ENCODE measurements around the gene KRT7. TPM values are rescaled to one million over a fixed set of nuclear protein-coding genes. Genes with fewer than 3 reads are reported as not detected.
"Not testable (repeated sequence)": the region's sequence is repeated elsewhere in the genome, so short reads cannot be mapped to it uniquely, and the experiment has no call there.

KRT7 gene
- total and polyA plus RNA-seq, 2 experiments from 2014 or later: 11.0 to 17.4 TPM

DNA sequence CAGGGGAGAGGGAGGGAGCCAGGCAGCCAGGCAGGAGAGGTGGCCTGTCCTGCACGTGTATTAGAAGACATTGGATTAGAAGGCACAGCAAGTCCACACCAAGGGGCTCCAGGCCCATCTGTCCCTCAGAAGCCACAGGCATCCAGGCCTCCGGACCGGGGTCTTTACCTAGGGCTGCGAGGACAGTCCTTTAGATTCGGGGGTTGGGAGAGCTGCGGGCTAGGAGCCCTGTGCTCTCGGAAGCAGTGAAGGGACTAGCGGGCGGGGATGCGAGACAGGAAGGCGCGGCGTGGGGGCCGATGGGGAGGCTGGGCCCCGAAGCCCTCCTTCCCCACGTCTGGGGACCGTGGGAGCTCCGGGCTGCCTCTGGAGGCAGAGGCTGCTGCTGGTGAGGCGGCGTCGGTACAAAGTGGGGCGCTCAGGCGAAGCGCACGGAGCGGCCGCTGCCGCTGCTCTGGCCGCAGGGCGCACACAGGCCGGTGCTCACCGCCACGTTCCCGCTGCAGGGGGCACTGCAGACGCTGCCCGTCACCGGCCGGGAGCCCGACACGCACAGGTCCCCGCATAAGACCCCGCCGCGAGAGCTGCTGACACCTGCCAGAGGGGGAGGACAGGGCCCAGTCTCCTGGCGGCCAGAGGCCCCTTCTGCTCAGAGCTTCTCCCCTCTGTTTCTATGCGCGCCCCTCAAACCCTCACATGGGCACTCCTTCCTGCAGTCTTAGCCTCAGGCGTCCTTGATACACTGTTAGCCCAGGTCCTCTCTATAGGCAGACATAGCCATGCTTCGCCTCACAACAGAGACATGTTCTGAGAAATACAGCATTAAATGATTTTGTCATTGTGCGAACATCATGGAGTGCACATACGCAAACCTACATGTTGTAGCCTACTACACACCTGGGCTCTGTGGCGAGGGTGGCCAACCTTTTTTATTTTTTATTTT, 17.3 kb downstream of the KRT7 start:
- no peak for TF ChIP-seq EZH2 (IDR thresholded peaks at IDR 0.05; ENCODE audit: insufficient read depth, poor library complexity, severe bottlenecking)
- TF ChIP-seq EZH2phosphoT487 (IDR thresholded peaks at IDR 0.05; ENCODE audit: insufficient read depth, low read depth): no peak
- H3K9ac ChIP-seq: no peak overlapping the region
- no peaks in the 10 kb centered on the region for H3K36me3 ChIP-seq (ENCODE audit: low read depth)
- H3K27ac ChIP-seq: no peak overlapping the region
- no peaks in the 10 kb centered on the region for H3K9me2 ChIP-seq (ENCODE audit: insufficient read depth)
- WGBS, 2 experiments (ENCODE audit: low coverage in 1 of 2, low lambda C conversion rate in 2 of 2, missing lambda C conversion rate in 2 of 2): 49 to 61% methylated on average over 37 to 50 of the region's 52 CpGs
- no peak for DNase-seq
- H2AFZ ChIP-seq: no peak overlapping the region
- H3K4me3 ChIP-seq: no peak overlapping the region
- no peaks in the 10 kb centered on the region; the same call in 1 of the 2 replicates for H3K27me3 ChIP-seq (replicated peaks; ENCODE audit: insufficient read depth)
- H3K79me2 ChIP-seq (ENCODE audit: insufficient read depth): no peaks in the 10 kb centered on the region
- no peaks in the 10 kb centered on the region for H3K9me3 ChIP-seq (ENCODE audit: low read depth)
- no peak overlapping the region for H3K4me2 ChIP-seq (ENCODE audit: unreplicated experiment)
- H3F3A ChIP-seq (ENCODE audit: insufficient read depth): no peaks in the 10 kb centered on the region
- in situ Hi-C loops (cut with MboI): no loop called here
- peaks cover 13% of the 10 kb centered on the region for H3K4me1 ChIP-seq (ENCODE audit: insufficient read depth)
- H4K20me1 ChIP-seq (ENCODE audit: insufficient read depth): no peaks in the 10 kb centered on the region

DNA sequence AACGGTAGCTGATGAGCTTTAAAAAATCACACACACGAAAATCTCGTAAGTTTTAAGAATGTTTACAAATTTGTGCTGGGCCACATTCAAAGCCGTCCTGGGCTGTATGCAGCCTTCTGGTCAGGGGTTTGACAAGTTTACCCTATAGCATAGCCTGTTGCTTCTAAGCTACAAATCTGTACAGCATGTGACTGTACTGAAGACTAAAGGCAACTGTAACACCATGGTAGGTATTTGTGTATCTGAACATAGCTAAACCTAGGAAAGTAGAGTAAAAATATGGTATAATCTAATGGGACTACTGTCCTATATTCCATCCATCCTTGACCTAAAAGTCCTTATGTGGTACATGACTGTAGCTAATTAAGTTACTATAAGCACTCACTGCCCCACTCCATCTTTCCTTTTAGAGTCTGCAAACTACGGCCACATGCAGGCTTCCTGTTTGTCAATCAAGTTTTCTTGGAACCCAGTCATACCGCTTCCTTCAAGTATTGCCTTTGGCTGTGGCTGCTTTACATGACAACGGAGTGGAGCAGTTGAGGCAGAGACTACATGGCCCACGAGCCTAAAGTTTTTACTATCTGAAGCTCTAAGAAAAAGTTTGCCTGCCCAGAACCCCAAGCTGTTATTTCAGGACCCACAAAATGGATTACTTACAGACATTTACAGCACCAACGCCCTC, 18.5 kb downstream of the KRT7 start:
- DNase-seq: no peak
- Histone ChIP-seq H3F3A (ENCODE audit: insufficient read depth) (no peaks in the 10 kb centered on the region), H3K9me3 (ENCODE audit: low read depth) (no peaks in the 10 kb centered on the region), H4K20me1 (ENCODE audit: insufficient read depth) (no peaks in the 10 kb centered on the region), H2AFZ (no peak overlapping the region), H3K27me3 (replicated peaks; ENCODE audit: insufficient read depth) (peaks cover under 1% of the 10 kb centered on the region; the same call in 1 of the 2 replicates), H3K9ac (no peak overlapping the region), H3K4me3 (no peak overlapping the region), H3K36me3 (ENCODE audit: low read depth) (no peaks in the 10 kb centered on the region), H3K4me2 (ENCODE audit: unreplicated experiment) (no peak overlapping the region), H3K4me1 (ENCODE audit: insufficient read depth) (peaks cover 13% of the 10 kb centered on the region), H3K27ac (no peak overlapping the region), H3K79me2 (ENCODE audit: insufficient read depth) (no peaks in the 10 kb centered on the region), H3K9me2 (ENCODE audit: insufficient read depth) (no peaks in the 10 kb centered on the region)
- WGBS, 2 experiments (ENCODE audit: low coverage in 1 of 2, low lambda C conversion rate in 2 of 2, missing lambda C conversion rate in 2 of 2): 78 to 80% methylated on average over 9 of the region's 9 CpGs
- in situ Hi-C loops (cut with MboI): no loop called here
- no peak for TF ChIP-seq EZH2 (IDR thresholded peaks at IDR 0.05; ENCODE audit: insufficient read depth, poor library complexity, severe bottlenecking)
- TF ChIP-seq EZH2phosphoT487 (IDR thresholded peaks at IDR 0.05; ENCODE audit: insufficient read depth, low read depth): no peak

DNA sequence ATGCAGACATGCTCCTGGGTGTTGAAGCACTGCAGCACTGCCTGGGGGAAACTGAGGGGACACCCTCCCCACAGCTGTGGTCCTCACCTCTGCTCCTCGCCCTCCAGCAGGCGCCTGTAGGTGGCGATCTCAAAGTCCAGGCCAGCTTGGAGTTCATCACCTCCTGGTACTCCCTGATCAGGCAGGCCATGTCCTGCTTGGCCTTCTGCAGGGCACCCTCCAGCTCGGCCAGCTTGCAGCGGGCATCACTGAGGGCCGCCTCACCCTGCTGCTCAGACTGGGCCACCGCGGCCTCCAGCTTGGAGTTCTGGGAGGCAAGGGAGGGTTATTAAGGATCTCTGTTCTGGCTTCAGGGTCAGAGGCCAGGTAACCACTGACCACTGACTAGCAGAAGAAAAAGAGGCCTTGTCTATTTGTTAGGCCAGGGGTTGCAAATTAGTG, 19.2 kb downstream of the KRT7 start:
- WGBS, 2 experiments (ENCODE audit: low coverage in 1 of 2, low lambda C conversion rate in 2 of 2, missing lambda C conversion rate in 2 of 2): 85 to 90% methylated on average over 8 of the region's 8 CpGs
- H2AFZ ChIP-seq; in situ Hi-C loops (cut with MboI): not testable (repeated sequence)

DNA sequence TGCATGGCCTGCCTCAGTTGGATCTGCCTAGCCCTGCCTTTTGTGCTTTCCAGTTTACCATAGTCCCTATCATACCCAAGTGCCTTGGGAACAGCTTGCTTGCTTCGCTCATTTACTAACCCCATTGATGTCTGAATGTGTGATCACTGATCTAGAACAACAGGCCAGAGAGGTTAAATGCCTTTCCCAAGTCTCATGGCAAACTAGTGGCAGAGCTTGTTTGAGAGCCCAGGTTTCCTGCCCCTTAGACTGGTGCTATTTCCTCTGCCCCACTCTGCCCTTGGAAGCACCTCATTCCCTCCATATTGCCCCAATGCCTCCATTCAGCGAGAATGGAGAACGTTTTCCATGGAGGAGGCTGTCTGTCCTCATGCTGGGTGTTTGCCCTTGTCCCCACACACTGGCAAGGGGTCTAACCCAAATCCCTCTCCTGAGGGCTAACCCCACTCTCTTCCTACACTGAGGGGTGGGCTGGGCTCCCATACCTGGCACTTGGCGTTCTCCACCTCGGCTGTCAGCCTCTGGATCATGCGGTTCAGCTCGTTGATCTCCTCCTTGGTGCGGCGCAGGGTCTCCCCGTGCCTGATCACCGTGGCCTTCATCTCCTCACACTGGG, 19.8 kb downstream of the KRT7 start:
- Histone ChIP-seq H3K36me3 (ENCODE audit: low read depth) (no peaks in the 10 kb centered on the region), H3K4me3 (no peak overlapping the region), H3K4me1 (ENCODE audit: insufficient read depth) (peaks cover 8% of the 10 kb centered on the region; the same call in 1 of the 2 replicates), H3K27me3 (replicated peaks; ENCODE audit: insufficient read depth) (peaks cover 14% of the 10 kb centered on the region), H3K9me3 (ENCODE audit: low read depth) (no peaks in the 10 kb centered on the region), H3K79me2 (ENCODE audit: insufficient read depth) (no peaks in the 10 kb centered on the region), H3K9me2 (ENCODE audit: insufficient read depth) (no peaks in the 10 kb centered on the region), H4K20me1 (ENCODE audit: insufficient read depth) (no peaks in the 10 kb centered on the region), H3K4me2 (ENCODE audit: unreplicated experiment) (no peak overlapping the region), H3K9ac (no peak overlapping the region), H3F3A (ENCODE audit: insufficient read depth) (no peaks in the 10 kb centered on the region), H3K27ac (no peak overlapping the region), H2AFZ (no peak overlapping the region)
- 94 to 95% methylated on average over 10 to 11 of the region's 11 CpGs for WGBS, 2 experiments (ENCODE audit: low coverage in 1 of 2, low lambda C conversion rate in 2 of 2, missing lambda C conversion rate in 2 of 2)
- TF ChIP-seq EZH2phosphoT487 (IDR thresholded peaks at IDR 0.05; ENCODE audit: insufficient read depth, low read depth) (no peak), EZH2 (IDR thresholded peaks at IDR 0.05; ENCODE audit: insufficient read depth, poor library complexity, severe bottlenecking) (no peak)
- in situ Hi-C loops (cut with MboI): no loop called here
- no peak for DNase-seq

More for the DNA sequence above, 19.2 kb downstream of the KRT7 start:
- H3K4me1 ChIP-seq (ENCODE audit: insufficient read depth): peaks cover 12% of the 10 kb centered on the region
- not testable (repeated sequence) for DNase-seq; H3K27me3 ChIP-seq (replicated peaks; ENCODE audit: insufficient read depth); H3K9me2 ChIP-seq (ENCODE audit: insufficient read depth); H3K4me3 ChIP-seq; H3K27ac ChIP-seq; H3K9me3 ChIP-seq (ENCODE audit: low read depth); H4K20me1 ChIP-seq (ENCODE audit: insufficient read depth); H3F3A ChIP-seq (ENCODE audit: insufficient read depth); H3K9ac ChIP-seq; H3K79me2 ChIP-seq (ENCODE audit: insufficient read depth); H3K4me2 ChIP-seq (ENCODE audit: unreplicated experiment); H3K36me3 ChIP-seq (ENCODE audit: low read depth)

Measured in GM23248 (cell line).